Motor neuron (in vitro differentiated cells): ENCODE data around the gene NEK2. TPM values are rescaled to one million over a fixed set of nuclear protein-coding genes. Genes with fewer than 3 reads are reported as not detected.
"Not testable (repeated sequence)": the region's sequence is repeated elsewhere in the genome, so short reads cannot be mapped to it uniquely, and the experiment has no call there.

Experiments
- ATAC-seq, 8 experiments: fragments of 200-7000 bp; cut with Tn5 transposase; replicated peaks in 6 of 8; 2 replicates each; pipeline ENCODE4 v1.8.0; 2021; ENCODE audit warnings: mild to moderate bottlenecking in 8 of 8, moderate library complexity in 8 of 8
- H3K27ac ChIP-seq, 2 donors: fragments of 250-450 bp; sonication (Bioruptor Pico); 2 replicates each; pipeline ENCODE4 v1.9.0; 2021; ENCODE audit warnings: antibody characterized with exemption in 2 of 2, mild to moderate bottlenecking in 2 of 2, moderate library complexity in 1 of 2
- H3K4me1 ChIP-seq, 2 donors: fragments of 250-450 bp; sonication (Bioruptor Pico); replicated peaks in 1 of 2; 2 replicates each; pipeline ENCODE4 v1.6.1; 2021; ENCODE audit warnings: antibody characterized with exemption in 2 of 2, mild to moderate bottlenecking in 2 of 2, moderate library complexity in 1 of 2
- H3K4me3 ChIP-seq, 5 donors: fragments of 250-450 bp; sonication (Bioruptor Pico); 2 replicates each; pipeline ENCODE4 v1.9.0; 2021; ENCODE audit warnings: antibody characterized with exemption in 5 of 5, mild to moderate bottlenecking in 5 of 5, moderate library complexity in 4 of 5
- WGBS, 10 experiments: fragments of 450-650 bp; shearing (Covaris generic); methylation state at CpG; one replicate each; pipeline ENCODE4 v1.0.0; 2022; 5-methylcytosine and 5-hydroxymethylcytosine counted together
- in situ Hi-C, 9 experiments: fragments of 400-800 bp; cut with MboI; loops; one replicate each; pipeline ENCODE4 v1.15.0; 2021; ENCODE audit warnings: low sequenced_read_pairs in 9 of 9, low pct_unique_long_range_greater_than_20kb in 2 of 9; ENCODE audit not compliant: unreplicated experiment in 9 of 9
- total RNA-seq, 8 experiments: library from RNA; unstranded; fragments of 300-600 nt; gene quantifications; 2 replicates each; pipeline versions ENCODE4 v1.2.3 to v1.2.4, GENCODE V29; 2022

The NEK2 gene
- 10 to 100 TPM in 2 of 8 experiments, 1 to 10 TPM in 5, under 1 TPM in 1; 0.78 to 72.6 (median 3.7) TPM for total RNA-seq

DNA sequence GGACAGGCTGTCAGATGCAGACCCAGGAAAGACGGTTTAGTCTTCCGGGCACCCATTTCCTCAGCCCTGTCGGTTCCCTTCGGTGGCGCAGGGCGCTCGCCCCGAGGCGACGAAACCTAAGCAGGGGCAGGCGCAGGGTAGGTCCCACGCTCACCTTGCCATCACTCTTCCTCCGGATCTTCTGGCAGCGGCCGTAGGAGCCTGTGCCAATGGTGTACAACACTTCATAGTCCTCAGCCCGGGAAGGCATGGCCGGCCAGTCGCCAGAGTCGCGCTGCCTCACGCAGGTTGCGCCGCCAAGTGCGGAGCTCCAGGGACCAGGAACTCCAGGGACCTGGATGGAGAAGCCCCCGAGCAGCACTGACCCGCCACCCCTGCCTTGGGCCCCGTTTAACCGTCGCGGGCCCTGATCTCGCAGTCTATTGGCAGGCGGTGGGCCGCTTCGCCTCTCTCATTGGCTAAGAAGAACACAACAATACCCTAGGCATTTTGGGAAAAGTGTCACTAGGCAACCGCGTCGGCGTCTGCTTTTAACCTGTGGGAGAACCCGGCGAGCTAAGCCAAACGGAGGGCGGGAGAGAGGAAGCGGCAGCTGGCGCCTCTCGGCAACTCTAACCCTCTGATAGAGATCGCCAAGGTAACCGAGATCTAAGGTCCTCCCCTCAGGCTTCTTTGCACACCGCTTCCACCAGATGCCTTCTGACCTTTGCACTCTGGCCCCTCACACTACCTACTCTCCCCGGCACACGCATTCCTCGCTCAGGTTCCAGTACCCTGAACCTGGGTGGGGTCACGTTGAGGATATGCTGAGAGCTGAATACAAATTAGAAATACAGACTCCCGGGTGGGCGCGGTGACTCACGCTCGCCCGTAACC is at the start of gene NEK2:
Gene NEK2, minus strand, starts transcription at position 392 of the 876 bp plus-strand sequence. Its CDS starts 142 bp downstream, at position 250.
- peak; percentile 96 to 99 (median 99) for ATAC-seq
- in situ Hi-C loops, result loop anchor here in 5 of 9 experiments (25.0 kb wide), 4 partner anchors 162 to 787 kb away; partner anchors contain the start of genes DTL (in 3 of the 5), INTS7 (in 3 of the 5), LPGAT1 (in 1 of the 5) and NENF (in 1 of the 5)
- H3K27ac ChIP-seq, result no peak within 1 kb of the TSS
- H3K4me3 ChIP-seq, result peak within 1 kb of the TSS; percentile 48 to 63 (median 59)
- WGBS, 10 experiments, result 0 to 2% (median 0%) methylated on average over 3 to 43 of the region's 58 CpGs; no CpG with 5 or more reads in 2 of the 10 experiments
- peaks cover 0 to 1% of the 10 kb centered on the region in 2 donors for H3K4me1 ChIP-seq

- no peak for ATAC-seq
- H3K4me1 ChIP-seq, result no peaks in the 10 kb centered on the region
- no peak overlapping the region for H3K4me3 ChIP-seq
- H3K27ac ChIP-seq, result no peak overlapping the region
- 0 to 75% (median 41%) methylated on average over 1 to 11 of the region's 11 CpGs; no CpG with 5 or more reads in 1 of the 10 experiments for WGBS, 10 experiments
- in situ Hi-C loops, result loop anchor here in 1 of 9 experiments (25.0 kb wide), 1 partner anchor 213 kb away; no protein-coding TSS in a partner anchor
These were observed 49.3 kb upstream of the NEK2 start for GRCh38 chr1:211724687-211725196.

DNA sequence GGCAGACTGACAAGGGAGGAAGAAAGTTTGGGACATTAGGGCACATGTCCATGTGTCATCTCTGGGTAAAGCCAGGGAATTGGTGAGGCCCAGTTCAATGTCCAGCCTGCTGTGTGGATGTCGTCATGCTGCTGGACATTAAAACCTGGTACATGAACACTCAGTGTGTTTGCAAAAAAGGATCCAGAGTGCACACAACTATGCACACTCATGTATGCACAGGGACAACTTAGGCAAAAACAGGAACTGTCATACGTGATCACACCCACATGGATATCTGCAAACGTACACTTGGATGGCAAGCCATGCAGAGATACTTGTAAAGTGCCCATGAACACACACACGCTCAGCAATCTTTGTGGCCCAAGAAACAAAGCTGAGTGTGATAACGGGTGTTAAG is 47.9 kb upstream of the NEK2 start:
- in situ Hi-C loops, result loop anchor here in 1 of 9 experiments (25.0 kb wide), 1 partner anchor 214 kb away; no protein-coding TSS in a partner anchor
- ATAC-seq, result no peak
- H3K4me1 ChIP-seq, result no peaks in the 10 kb centered on the region
- H3K27ac ChIP-seq, result no peak overlapping the region
- no peak overlapping the region for H3K4me3 ChIP-seq
- 48 to 100% (median 97%) methylated on average over 1 to 5 of the region's 5 CpGs; no CpG with 5 or more reads in 2 of the 10 experiments for WGBS, 10 experiments

- Histone ChIP-seq H3K4me1 (no peaks in the 10 kb centered on the region), H3K4me3 (no peak overlapping the region), H3K27ac (no peak overlapping the region)
- ATAC-seq, result no peak
- 15 to 97% (median 89%) methylated on average over 1 to 6 of the region's 6 CpGs; no CpG with 5 or more reads in 1 of the 10 experiments for WGBS, 10 experiments
- in situ Hi-C loops, result loop anchor here in 1 of 9 experiments (25.0 kb wide), 1 partner anchor 215 kb away; no protein-coding TSS in a partner anchor
These were observed 47.1 kb upstream of the NEK2 start for GRCh38 chr1:211722277-211723175.

DNA sequence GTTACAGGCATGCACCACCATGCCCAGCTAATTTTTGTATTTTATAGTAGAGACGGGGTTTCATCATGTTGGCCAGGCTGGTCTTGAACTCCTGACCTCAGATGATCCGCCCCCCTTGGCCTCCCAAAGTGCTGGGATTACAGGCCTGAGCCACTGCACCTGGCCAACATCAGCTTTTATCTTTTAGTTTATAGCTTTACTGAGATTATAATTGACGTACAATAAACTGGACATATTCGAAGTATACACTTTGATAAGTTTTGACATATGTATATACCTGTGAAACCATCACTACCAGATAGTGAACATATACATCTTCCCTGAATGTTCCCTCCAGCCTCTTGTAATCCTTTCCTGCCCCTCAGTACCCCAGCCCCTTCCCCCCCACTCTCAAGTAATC is 41.1 kb upstream of the NEK2 start:
- H3K27ac ChIP-seq, H3K4me3 ChIP-seq, H3K4me1 ChIP-seq, ATAC-seq: not testable (repeated sequence)
- in situ Hi-C loops, result loop anchor here in 1 of 9 experiments (25.0 kb wide), 1 partner anchor 221 kb away; no protein-coding TSS in a partner anchor
- 88 to 100% (median 93%) methylated on average over 1 to 3 of the region's 4 CpGs; no CpG with 5 or more reads in 5 of the 10 experiments for WGBS, 10 experiments

DNA sequence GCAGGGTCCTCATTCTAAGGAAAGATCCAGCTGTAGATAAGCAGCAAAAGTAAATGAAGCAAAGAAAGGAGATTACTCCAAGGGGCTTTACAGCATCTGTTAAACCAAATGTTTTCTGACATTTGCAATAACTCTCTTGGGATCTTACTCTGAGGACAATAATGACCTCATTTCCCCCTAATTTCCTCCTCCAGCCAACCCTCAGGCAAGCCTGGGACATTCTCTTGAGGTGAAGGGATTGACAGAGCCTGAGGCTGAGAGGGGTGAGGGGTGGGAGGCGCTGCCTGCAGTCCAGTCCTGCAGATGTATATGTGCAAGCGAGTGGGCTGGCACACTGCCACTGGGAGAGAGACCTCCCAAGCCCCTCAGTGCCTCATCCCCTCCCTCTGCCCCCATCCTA is 40.5 kb upstream of the NEK2 start:
- Histone ChIP-seq H3K4me3 (no peak overlapping the region), H3K4me1 (no peaks in the 10 kb centered on the region), H3K27ac (no peak overlapping the region)
- 20 to 83% methylated on average over 1 to 2 of the region's 2 CpGs; no CpG with 5 or more reads in 8 of the 10 experiments for WGBS, 10 experiments
- peak in 5 of 8 experiments; percentile 21 to 33 (median 23) for ATAC-seq
- in situ Hi-C loops, result loop anchor here in 1 of 9 experiments (25.0 kb wide), 1 partner anchor 221 kb away; no protein-coding TSS in a partner anchor

- Histone ChIP-seq H3K4me3 (no peak overlapping the region), H3K27ac (no peak overlapping the region), H3K4me1 (no peaks in the 10 kb centered on the region)
- ATAC-seq, result no peak
- in situ Hi-C loops, result loop anchor here in 1 of 9 experiments (25.0 kb wide), 1 partner anchor 223 kb away; no protein-coding TSS in a partner anchor
- 53 to 100% (median 86%) methylated on average over 1 to 5 of the region's 5 CpGs; no CpG with 5 or more reads in 1 of the 10 experiments for WGBS, 10 experiments
These were observed 38.7 kb upstream of the NEK2 start for GRCh38 chr1:211714154-211714553.

- Histone ChIP-seq H3K27ac (no peak overlapping the region), H3K4me1 (no peaks in the 10 kb centered on the region), H3K4me3 (no peak overlapping the region)
- 44 to 100% (median 88%) methylated on average over 2 to 10 of the region's 10 CpGs; no CpG with 5 or more reads in 1 of the 10 experiments for WGBS, 10 experiments
- in situ Hi-C loops, result loop anchor here in 1 of 9 experiments (25.0 kb wide), 1 partner anchor 224 kb away; no protein-coding TSS in a partner anchor
- ATAC-seq, result no peak
These were observed 37.8 kb upstream of the NEK2 start for GRCh38 chr1:211713231-211713630.

GRCh38 chr1:211711315-211711705 is 35.9 kb upstream of the NEK2 start:
- Histone ChIP-seq H3K4me1 (no peaks in the 10 kb centered on the region), H3K27ac (no peak overlapping the region), H3K4me3 (no peak overlapping the region)
- ATAC-seq, result peak in 3 of 8 experiments; percentile 85 to 90 (median 89)
- in situ Hi-C loops, result loop anchor here in 1 of 9 experiments (25.0 kb wide), 1 partner anchor 226 kb away; no protein-coding TSS in a partner anchor
- 40 to 100% (median 80%) methylated on average over 1 to 4 of the region's 4 CpGs; no CpG with 5 or more reads in 3 of the 10 experiments for WGBS, 10 experiments

- H3K4me1 ChIP-seq, result no peaks in the 10 kb centered on the region
- peak in 3 of 8 experiments; percentile 70 to 79 (median 71) for ATAC-seq
- in situ Hi-C loops, result loop anchor here in 1 of 9 experiments (25.0 kb wide), 1 partner anchor 227 kb away; no protein-coding TSS in a partner anchor
- WGBS, 10 experiments, result 43 to 100% (median 80%) methylated on average over 1 to 6 of the region's 6 CpGs; no CpG with 5 or more reads in 1 of the 10 experiments
- H3K27ac ChIP-seq, result no peak overlapping the region
- H3K4me3 ChIP-seq, result no peak overlapping the region
These were observed 35.3 kb upstream of the NEK2 start for GRCh38 chr1:211710566-211711314.

- ATAC-seq, result no peak
- Histone ChIP-seq H3K4me3 (no peak overlapping the region), H3K4me1 (peaks cover 0 to 4% of the 10 kb centered on the region in 2 donors), H3K27ac (no peak overlapping the region)
- in situ Hi-C loops, result loop anchor here in 1 of 9 experiments (25.0 kb wide), 1 partner anchor 228 kb away; no protein-coding TSS in a partner anchor
- 53 to 100% (median 86%) methylated on average over 2 to 4 of the region's 4 CpGs for WGBS, 10 experiments
These were observed 33.5 kb upstream of the NEK2 start for GRCh38 chr1:211708926-211709325.
